NCI-H748 treated with DMSO at 0.1 percent for 48 hours (cell line): ENCODE measurements around the gene RPS8.
"Not testable (repeated sequence)": the region's sequence is repeated elsewhere in the genome, so short reads cannot be mapped to it uniquely, and the experiment has no call there.

Experiments
- DNase-seq: peaks from one replicate; lab custom pipeline; 2025; lab: John Stamatoyannopoulos, UW

Gene RPS8

DNA sequence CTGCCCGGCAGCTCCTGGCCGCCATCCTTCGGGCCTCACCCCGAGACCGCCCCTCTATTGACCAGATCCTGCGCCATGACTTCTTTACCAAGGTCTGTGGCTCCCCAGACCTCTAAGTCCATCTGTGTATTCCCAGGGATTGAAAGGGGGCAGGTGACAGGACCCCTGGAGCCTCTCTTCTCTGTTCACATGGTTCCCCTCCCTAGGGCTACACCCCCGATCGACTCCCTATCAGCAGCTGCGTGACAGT is 27.6 kb downstream of the RPS8 start:
- no peak for DNase-seq

GRCh38 chr1:44803312-44804095 is 28.2 kb downstream of the RPS8 start:
- DNase-seq, result no peak

GRCh38 chr1:44805311-44806024 is 30.1 kb downstream of the RPS8 start:
- no peak for DNase-seq

DNA sequence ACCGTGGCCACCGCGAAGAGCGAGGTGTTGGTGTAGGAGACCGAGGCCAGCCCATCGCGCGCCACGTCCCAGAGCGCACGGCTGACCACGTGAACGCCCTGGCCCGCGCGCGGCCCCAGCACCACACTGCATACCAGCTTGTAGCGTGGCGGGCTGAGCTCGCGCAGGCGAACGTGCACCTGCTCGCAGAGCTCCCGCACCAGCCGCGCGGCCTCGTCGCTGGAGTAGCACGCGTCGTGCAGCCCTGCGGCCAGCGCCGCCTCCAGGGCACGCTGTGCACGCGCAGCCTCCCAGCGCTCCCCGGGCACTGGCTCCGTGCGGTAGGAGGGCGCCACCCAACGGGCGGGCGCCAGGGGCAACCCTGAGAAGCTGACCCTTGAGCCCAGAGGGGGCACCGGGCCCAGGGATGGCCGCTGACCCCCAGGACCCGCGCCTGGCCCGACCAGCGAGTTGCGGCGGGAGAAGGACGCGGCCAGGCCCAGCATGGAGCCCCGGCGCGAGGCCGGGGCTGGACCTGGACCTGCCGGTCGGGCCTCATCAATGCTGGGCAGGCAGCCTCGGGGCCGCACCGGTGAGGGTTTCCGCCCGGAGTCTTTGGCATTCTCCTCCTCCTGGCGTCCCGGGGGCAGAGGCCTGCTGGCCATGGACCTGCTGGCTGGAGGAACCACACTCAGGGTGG is 30.8 kb downstream of the RPS8 start:
- DNase-seq, result no peak

- no peak for DNase-seq
Observed at GRCh38 chr1:44806704-44807363, 31.5 kb downstream of the RPS8 start, which contains the start of gene DYNLT4. DYNLT4 (minus strand) TSS chr1:44807351; CDS start chr1:44806668, 683 bp downstream.

DNA sequence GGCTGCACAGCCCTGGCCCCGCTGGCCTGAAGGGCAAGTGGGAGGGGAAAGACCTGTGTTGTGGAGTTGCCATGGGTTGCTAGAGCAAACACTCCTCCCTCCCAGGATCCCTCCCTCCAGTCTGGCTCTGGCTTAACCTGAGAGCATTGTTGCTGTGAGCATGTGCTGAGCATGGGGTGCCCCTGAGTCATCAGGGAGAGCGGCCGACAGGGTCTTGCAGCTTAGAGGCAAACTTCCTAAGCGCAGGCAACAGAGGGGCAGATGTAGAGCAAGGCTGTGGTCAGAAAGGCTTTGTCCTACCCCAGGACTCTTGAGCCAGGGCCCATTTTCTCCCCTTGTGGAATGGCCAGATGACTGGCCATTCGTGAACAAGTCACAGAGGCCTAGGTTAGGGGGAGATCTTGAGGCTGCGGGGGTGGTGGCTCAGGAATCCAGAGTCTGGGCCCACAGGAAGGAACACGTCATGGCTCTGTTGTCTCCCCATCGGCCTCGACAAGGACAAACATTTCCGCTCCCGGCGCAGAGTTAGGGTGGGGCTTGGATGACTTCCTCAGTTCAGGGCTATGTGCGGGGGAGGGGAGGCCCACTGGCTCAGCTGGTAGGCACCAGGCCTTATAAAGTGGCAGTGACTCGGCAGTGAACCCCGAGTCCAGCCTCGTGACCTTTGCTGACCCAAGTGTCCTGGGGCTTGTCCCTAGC is 32.2 kb downstream of the RPS8 start:
- DNase-seq, result no peak

GRCh38 chr1:44808063-44808937 is 33.0 kb downstream of the RPS8 start, which contains the start of gene BTBD19:
BTBD19 (plus strand) TSS chr1:44808523; CDS start chr1:44808821, 298 bp downstream.
- no peak for DNase-seq

- no peak for DNase-seq
Observed at GRCh38 chr1:44808938-44809917, 33.9 kb downstream of the RPS8 start.

DNA sequence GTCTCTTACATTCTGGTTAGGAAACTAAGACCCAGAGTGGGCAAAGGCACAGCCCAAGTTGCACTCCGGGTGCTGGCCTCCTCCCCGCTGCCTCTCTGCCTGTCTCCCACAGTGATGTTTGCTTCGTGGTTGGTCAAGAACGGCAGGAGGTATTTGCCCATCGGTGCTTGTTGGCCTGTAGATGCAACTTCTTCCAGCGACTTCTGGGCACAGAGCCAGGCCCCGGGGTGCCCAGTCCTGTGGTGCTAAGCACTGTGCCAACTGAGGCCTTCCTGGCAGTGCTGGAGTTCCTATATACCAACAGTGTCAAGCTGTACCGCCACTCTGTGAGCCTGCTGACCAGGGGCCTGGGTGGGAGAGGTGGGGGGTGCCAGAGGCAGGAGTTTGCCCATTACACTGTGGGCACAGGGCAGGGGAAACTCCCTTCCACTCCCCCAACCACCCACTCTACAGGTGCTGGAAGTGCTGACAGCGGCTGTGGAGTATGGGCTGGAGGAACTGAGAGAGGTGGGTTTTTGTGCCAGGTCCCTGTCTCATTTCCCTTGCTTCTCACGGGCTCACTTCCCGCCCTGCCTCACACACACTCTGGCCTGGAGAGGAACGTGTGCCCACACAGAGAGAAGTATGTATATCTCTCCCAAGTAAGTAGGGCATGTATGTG is 34.9 kb downstream of the RPS8 start:
- no peak for DNase-seq

DNA sequence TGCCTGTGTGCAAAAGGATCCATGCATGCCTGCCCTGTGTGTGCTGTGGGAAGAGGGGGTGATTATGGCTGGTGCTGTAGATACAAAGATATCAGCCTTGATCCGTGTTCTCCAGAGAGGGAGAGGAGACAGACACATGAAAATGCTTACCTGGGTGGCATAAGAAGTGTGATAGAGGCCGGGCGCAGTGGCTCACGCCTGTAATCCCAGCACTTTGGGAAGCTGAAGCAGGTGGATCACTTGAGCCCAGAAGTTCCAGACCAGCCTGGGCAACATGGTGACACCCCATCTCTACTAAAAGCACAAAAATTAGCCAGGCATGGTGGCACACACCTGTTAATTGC is 35.4 kb downstream of the RPS8 start:
- DNase-seq, result not testable (repeated sequence)

DNA sequence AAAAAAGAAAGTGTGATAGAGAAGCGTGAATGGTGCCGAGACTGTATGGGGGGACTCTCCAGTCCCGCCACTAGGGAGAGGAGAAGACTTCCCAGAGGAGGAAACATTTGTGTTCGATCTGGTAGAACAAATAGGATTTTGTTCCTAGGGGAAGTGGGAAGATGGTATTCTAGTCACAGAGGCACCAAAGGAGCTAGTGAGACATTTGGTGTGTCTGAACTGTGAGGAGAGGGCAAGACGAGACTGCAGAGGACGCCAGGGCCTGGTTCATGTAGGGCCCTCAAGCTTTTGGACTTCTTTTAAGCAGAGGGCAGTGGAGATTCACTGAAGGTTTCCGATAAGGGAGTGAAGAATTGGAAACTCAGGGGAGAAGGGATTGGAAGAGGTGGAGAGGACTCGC is 35.9 kb downstream of the RPS8 start:
- DNase-seq, result no peak

- DNase-seq, result no peak
Observed at GRCh38 chr1:44812822-44813543, 37.6 kb downstream of the RPS8 start.

GRCh38 chr1:44815926-44816325 is 40.6 kb downstream of the RPS8 start:
- DNase-seq, result not testable (repeated sequence)

DNA sequence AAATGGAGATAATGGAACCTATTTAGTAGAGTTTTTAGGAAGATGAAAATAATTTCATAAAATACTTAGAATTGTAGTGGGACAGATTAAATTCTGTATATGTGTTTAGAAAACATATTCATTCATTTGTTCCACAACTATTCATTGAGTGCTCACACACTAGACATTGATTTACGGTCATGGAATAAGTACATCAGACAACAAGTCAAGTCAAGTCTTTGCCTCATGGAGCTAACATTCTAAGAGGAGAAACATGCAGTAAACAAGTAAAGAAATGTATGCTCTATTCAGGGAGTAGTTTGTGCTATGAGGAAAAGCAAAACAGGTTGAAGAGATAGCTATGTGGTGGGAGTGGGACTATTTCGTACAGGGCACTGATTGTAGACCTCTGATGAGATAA is 42.0 kb downstream of the RPS8 start:
- no peak for DNase-seq

DNA sequence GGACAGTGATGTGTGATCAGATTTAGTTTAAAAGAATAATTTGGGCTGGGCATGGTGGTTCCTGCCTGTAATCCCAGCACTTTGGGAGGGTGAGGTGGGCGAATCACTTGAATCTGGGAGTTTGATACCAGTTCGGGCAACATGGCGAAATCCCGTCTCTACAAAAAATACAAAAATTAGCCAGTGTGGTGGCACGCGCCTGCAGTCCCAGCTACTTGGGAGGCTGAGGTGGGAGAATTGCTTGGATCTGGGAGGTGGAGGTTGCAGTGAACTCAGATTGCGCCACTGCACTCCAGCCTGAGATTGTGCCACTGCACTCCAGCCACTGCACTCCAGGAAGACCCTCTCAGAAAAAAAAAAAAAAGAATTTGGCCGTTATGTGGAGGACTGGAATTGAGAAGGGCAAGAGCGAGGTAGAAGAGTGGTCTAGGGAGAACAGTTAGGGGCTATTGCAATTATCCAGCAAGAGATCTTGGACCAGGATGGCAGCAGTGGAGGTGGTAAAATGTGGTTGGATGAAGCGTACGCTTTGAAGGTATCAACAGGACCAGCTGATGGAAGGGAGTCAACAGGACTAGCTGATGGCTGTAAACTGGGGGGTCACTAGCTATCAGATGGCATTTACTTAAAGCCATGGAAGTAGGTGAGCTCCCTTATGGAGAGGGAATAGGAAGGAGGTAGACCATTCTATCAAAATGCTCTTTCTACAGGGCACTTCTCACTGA is 42.6 kb downstream of the RPS8 start:
- no peak for DNase-seq

GRCh38 chr1:44819196-44819607 is 43.9 kb downstream of the RPS8 start:
- no peak for DNase-seq

- DNase-seq, result peak; percentile 53
Observed at GRCh38 chr1:44819608-44820327, 44.4 kb downstream of the RPS8 start.
